ENCODE data around the gene ZNF70.
A peak's percentile ranks its signal among the peaks of the same experiment; 100 is the strongest.

Gene ZNF70

DNA sequence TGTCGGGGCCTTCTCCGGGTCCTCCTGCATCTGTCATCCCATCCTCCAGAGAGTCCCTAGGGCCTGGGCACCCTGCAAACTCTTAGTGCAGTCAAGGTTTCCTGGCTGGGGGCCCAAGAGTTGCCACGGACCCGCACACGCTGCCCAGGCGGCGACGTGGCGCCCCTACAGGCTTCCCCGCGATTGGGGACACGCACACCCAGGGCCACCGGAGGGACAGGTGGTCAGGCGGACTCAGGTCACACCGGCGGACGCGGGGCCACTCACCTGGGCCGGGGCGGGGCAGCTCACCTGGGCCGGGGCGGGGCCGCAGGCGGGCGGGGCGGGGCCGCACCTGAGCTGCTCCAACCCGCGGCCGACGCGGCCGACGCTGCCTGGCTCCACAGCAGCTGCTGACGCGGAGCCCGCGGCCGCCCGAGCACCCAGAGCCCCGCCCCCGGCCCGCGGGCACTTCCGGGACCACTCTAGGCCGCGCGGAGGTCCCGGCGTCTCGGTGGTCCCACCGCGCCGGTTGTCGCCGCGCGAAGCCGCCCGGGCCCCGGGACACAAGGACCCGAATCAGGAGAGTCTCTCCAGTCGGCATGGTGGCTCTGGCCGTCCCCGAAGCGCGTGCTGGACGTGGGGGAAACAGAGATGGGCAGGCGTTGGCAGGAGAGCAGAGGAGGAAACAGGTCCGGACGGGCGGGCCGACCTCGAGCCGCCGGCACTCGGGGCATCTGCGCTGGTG, at the start of gene ZNF70:
Gene ZNF70, minus strand, starts transcription at position 399 of the 727 bp plus-strand sequence. CDS start 5,972 bp downstream, outside the sequence.
- DNase-seq, result peak; percentile 45

DNA sequence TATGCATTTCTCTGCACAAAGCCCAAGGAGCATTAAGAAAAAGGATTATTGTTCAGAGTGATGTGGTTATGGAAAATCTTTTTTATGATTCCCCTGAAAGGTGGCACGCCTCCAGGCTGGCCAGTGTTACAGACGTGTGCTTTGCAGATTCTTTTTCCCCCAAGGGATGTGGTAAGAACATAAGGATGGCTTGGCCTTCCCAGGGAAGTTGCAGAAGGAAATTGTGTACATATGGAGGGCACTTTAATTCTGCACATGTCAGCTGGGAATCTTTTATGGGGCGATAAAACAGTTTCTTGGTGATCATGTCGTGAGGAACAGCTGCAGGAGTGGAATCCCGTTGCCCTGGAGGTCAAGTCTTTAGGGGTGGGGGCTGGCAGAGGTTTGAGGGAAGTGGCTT, 45.5 kb upstream of the ZNF70 start:
- DNase-seq, result no peak

DNA sequence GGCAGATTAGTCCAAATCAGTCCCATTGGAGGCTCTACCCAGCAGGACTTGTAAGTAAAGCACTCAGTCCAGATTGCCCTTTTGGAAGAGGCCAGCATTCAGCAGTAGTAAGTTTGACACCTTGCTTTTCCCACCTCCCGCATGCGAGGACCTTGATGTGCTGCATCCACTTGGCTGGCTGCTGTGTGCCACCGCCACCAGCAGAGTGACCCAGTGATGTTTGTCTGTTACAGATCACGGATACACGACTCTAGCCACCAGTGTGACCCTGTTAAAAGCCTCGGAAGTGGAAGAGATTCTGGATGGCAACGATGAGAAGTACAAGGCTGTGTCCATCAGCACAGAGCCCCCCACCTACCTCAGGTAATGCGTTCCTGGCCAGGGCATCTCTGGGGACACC, 42.4 kb upstream of the ZNF70 start:
- DNase-seq, result no peak

DNA sequence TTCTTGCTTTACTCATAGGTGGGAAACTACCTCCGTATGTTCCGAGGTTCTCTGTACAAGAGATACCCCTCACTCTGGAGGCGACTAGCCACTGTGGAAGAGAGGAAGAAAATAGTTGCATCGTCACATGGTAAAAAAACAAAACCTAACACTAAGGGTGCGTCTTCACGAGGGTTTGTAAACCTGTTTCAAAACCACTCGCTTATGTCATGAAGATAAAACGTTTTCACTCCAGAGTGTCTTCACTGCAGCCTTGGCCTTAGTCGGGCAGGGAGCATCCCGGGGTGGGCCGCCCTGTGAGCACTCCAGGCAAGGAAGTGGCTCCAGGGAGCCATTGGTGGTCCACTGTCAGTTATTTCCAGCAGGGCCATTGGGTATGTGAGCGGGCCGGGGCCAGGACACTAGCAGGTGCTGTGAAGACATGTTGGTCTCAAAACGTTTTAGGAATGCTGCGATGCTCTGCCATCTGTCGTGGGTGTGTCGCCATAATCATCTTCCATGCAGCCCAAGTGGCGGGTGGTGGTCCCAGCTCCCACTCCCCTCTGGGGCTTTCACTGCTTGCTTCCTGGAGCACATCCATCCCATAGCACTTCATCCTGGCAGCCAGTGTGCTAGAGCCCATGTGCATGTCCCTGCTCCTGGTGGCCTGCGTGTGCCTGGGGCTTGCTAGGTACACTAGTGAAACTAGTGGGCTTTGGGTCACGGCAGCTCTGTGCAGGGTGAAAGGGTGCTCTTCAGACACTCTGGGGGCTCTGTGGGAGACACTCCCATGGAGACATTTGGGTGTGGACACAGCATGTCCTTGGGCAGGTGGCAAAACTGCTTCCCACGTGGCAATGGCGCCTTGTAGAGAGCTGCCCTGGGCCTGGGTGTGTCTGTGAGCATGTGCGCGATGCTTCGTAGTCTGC, 41.1 kb upstream of the ZNF70 start:
- no peak for DNase-seq

DNA sequence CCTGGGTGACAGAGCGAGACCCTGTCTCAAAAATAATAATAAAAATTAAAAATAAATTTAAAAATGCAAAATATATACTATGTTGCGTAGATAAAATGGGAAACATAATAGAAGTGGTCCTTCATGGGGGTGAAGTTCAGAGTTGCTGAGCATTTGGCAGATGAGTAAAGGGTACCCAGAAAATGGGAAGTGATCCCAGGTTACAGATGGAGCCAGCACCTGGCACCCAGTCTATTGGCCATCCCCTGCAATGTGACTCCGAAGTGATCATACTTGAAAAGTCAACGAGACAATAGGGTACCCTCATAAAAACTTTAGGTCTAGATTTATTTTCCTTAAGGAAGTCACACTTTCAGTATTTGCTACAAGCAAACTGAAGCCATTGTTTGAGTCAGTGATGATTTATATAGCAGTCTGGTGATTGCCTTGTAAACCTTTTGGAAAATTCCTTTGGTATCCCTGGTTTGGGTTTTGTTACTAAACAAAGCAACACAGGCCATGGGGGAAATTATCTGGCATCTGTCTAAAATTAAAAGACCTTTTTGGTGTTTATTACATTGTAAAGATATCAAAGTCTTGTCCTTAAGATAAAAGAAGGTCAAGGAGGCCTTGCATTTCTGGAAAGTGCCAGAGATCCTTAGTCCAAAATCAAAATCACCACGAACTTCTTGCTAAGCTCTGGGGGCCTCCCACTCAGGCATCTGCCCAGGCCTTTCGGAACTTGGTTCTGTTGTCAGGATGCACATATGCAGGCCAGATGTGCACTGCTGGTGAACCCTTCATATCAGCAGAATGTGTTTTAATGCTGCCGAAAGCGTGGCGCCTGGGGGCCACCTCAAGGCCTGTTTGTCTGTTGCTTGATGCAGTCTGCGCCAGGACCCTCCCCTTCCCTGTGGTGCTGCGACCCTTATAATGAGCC, 40.2 kb upstream of the ZNF70 start:
- no peak for DNase-seq

DNA sequence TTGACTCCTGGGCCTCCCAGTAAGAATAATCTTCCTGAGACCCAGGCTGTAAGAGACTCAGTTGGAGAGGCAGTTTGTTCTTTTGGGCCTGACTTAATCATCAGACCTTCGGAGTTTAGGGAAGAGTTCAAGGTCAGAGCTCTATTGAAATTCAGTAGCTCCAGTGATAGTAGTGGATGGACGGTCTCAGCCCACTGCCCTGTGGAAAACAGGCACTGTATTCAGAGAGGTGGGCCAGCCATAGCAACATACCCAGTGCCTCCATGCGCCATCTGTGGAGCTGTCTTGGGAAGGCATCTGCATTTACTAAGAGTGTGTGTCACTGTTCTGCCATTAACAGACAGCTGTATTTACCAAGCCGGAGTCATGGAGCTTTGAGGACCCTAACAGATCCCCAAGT, 38.7 kb upstream of the ZNF70 start:
- DNase-seq, result no peak

DNA sequence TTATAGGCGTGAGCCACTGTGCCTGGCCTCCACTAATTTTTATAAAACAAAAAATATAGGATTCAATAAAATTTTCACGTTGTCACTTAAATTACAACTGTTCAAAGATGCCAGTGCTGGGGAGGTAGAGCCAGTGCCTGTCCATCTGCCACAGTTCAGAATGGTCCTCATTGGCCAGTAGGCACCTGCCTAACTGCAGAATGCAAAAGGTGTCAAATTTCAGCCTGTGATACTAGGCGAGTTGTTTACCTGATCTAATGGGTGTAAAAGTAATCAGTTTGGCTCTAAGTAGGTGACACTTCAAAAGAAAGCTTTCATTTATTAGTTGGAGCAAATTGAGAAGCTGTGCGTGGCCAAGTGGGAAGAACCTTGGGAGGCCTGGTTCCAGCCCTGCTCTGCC, 38.2 kb upstream of the ZNF70 start:
- DNase-seq, result no peak

DNA sequence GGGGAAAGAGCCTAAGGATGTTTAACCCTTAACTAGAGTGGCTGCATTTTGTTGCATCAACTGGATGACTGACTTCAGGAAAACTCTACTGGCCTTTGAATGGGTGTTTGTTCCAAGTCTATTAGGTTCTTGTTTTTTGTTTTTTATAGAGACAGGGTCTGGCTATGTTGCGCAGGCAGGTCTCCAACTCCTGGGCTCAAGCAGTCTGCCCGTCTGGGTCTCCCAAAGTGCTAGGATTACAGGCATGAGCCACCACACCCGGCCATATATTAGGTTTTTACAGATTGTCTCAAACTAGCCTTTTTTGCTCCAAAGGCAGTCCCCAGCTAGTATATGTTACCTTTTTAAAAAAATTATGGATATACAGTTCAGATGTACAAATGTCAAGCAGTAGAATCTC, 37.0 kb upstream of the ZNF70 start:
- DNase-seq, result no peak

DNA sequence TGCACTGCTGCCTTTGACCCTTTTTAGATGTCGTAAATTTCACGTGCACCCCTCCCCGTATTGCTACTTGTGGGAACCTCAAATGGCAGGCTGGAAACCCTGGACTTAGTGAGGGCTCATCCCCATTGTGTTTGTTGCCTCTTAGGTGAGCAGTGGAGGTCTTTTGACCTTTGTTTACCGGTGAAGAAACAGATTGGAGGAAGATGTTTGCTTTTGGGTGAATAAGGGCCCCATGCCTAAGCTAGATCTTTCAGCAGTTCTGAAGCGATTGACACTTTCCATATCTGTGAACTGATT, 36.6 kb upstream of the ZNF70 start:
- DNase-seq, result no peak

DNA sequence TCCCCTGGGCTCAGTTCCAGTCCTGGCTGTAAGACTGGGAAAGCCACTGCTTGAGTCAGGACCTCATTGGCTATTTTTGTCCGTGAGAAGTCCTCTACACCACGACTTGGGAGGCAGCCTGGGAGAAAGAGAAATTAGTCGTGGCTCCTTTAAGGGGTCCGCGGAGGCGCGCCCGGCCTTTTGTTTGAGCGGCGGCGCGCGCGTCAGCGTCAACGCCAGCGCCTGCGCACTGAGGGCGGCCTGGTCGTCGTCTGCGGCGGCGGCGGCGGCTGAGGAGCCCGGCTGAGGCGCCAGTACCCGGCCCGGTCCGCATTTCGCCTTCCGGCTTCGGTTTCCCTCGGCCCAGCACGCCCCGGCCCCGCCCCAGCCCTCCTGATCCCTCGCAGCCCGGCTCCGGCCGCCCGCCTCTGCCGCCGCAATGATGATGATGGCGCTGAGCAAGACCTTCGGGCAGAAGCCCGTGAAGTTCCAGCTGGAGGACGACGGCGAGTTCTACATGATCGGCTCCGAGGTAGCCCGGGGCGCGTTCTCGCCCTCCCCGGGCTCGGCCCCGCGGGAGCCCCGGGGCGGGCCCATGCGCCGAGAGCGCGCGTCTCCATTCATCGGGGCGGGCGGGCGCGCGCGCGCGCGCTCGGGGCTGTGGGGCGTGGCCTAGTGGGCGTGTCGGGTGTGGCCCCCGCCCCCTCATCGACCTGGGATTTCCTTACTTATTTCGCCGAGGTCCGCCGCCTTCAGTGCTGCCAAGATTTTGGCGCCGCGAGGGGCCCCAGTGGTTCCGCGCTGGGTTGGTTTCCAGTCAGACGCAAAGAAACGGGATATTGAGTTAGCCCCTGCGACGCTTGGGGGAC, 36.1 kb upstream of the ZNF70 start, which contains the start of gene SMARCB1:
Gene SMARCB1, plus strand, starts transcription at position 215 of the 848 bp plus-strand sequence. Its CDS starts 204 bp downstream, at position 419.
- DNase-seq, result peak; percentile 65

DNA sequence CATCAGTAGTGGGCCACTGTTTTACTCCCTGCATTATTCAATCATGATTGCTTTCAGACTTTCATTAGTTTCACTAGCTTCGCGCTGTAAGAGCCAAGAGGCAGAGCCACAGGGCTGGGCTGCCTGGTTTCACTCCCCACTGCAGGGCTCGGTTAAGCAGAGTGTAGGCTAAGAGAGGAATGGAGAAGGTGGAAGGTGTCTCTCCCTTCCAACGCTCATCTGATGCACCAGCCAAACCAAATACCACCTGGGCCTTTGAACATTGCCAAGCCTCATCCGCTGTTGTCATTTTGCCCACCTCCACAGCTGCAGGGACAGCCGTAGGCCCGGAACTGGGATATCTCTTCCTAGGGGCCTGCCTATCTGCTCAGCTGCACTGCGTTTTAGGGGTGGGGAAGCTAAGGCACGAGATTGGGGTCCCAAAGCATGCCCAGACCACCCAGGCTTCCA, 35.4 kb upstream of the ZNF70 start:
- no peak for DNase-seq

DNA sequence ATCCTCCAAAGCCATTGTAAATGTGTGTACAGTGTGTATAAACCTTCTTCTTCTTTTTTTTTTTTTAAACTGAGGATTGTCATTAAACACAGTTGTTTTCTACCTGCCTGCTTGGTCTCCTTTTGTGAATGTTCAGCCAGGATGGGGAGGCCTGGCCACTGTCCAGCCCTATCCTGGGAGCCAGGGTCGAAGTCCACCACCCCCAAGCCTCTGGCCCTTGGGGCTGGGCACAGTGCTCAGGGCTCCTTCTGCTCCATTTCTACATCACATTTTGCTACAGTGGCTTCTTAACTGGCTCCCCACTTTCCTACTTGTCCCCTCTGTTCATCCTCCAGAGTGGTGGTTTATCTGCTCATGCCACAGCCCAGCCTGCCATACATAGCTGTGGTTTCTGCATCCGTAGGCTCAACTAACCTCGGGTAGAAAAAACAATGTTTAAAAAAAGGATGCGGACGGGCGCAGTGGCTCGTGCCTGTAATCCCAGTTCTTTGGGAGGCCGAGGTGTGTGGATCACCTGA, 33.4 kb upstream of the ZNF70 start:
- no peak for DNase-seq

DNA sequence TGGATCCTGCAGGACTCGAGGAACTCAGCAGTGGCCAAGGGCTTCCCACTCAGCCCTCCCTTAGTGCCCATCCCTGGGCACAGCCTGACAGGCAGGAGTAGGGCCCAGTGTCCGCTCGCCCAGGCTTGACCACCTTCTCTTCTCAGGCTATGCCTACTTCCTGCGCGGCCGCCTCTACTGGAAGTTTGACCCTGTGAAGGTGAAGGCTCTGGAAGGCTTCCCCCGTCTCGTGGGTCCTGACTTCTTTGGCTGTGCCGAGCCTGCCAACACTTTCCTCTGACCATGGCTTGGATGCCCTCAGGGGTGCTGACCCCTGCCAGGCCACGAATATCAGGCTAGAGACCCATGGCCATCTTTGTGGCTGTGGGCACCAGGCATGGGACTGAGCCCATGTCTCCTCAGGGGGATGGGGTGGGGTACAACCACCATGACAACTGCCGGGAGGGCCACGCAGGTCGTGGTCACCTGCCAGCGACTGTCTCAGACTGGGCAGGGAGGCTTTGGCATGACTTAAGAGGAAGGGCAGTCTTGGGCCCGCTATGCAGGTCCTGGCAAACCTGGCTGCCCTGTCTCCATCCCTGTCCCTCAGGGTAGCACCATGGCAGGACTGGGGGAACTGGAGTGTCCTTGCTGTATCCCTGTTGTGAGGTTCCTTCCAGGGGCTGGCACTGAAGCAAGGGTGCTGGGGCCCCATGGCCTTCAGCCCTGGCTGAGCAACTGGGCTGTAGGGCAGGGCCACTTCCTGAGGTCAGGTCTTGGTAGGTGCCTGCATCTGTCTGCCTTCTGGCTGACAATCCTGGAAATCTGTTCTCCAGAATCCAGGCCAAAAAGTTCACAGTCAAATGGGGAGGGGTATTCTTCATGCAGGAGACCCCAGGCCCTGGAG, 32.6 kb upstream of the ZNF70 start:
- DNase-seq, result no peak

DNA sequence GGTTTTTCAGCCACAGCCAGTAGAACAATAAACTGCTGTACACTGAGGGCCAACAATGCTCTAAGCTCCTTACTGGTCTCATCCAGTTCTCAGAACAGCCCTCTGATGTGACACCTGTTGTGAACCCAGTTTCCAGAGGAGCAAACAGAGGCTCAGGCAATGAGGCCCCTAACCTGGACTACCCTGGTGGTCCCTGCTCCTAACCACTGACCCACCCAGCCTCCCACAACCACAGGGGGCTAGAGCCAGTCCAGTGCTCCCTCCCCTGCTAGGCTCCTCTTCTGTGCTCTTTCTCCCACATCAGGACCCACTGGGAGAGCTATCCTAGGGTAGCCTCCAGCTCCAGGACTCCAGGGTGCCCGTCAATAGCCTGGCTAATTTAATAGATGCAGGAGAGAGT, 31.8 kb upstream of the ZNF70 start:
- DNase-seq, result no peak

DNA sequence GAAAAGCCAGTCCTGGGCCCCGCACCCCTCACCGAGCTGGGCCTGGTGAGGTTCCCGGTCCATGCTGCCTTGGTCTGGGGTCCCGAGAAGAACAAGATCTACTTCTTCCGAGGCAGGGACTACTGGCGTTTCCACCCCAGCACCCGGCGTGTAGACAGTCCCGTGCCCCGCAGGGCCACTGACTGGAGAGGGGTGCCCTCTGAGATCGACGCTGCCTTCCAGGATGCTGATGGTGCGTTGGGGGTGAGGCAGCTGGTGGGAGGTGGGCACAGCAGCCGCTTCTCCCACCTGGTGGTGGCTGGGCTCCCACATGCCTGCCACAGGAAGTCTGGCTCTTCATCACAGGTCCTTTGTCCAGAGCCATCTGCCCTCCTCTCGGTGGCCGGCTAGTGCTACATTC, 31.3 kb upstream of the ZNF70 start:
- DNase-seq, result no peak

DNA sequence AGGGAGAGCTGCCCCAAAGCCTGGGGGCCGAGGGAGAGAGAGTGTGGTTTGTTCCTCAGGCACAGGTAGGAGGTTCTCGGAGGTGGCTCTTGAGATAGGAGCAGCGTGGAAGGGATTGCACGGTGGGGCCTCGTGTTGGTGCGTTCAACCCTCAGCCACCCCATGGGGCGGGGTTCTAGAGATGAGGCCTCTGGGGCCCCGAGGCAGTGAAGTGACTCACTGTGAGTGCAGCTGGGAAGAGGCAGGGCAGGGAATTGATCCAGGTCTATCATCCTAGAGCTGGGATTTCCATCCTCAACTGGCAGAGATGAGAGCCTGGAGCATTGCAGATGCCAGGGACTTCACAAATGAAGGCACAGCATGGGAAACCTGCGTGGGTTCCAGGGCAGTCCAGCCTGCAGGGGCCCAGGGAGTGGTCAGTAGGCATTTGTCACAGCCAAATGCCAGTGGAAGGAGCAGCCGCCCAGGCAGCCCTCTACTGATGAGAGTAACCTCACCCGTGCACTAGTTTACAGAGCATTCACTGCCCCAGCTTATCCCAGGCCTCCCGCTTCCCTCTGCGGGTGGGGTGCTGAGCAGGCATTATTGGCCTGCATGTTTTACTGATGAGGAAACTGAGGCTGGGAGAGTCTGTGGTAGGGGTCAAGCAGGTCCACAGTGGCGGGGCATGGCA, 30.7 kb upstream of the ZNF70 start:
- peak; percentile 73 for DNase-seq

DNA sequence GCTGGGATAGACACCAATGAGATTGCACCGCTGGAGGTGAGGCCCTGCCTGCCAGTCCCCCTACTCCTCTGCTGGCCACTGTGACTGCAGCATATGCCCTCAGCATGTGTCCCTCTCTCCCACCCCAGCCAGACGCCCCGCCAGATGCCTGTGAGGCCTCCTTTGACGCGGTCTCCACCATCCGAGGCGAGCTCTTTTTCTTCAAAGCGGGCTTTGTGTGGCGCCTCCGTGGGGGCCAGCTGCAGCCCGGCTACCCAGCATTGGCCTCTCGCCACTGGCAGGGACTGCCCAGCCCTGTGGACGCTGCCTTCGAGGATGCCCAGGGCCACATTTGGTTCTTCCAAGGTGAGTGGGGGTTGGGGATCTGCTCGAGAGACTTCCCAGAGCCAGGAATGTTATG, 30.2 kb upstream of the ZNF70 start:
- DNase-seq, result no peak

DNA sequence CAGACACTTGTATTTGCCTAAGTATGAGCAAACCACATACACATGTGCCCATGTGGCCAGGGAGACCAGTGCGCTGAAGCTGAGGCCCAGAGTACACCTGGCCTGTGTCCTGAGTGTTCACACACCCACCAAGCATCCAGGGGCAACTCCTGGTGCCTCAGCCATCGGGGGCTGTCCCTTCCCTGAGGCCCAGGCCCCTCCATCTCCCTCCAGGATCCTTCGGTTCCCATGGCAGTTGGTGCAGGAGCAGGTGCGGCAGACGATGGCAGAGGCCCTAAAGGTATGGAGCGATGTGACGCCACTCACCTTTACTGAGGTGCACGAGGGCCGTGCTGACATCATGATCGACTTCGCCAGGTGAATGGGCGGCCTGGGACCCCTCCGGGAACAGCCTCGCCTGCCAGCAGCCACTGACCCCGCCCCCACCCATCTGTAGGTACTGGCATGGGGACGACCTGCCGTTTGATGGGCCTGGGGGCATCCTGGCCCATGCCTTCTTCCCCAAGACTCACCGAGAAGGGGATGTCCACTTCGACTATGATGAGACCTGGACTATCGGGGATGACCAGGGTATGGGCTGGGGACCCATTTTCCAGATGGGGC, 29.3 kb upstream of the ZNF70 start:
- no peak for DNase-seq

DNA sequence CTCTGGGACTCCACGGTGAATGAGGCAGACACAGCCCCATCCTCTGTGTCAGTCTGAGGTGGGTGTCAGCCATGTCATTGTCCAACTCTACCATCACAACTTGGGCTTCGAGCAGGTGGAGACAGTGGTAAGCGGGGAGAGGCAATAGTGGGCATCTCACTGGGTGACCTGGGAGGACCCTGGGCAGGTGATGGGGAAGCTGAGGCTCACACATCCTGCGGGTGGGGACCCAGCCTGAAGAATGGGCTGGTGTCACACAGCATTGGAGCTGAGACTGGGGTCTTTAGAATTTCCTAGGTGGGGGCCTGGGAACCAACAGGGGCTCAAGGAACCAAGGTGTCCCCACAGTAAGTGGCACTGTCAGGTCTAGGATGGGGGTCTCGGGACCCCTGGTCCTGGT, 28.8 kb upstream of the ZNF70 start:
- DNase-seq, result no peak

DNA sequence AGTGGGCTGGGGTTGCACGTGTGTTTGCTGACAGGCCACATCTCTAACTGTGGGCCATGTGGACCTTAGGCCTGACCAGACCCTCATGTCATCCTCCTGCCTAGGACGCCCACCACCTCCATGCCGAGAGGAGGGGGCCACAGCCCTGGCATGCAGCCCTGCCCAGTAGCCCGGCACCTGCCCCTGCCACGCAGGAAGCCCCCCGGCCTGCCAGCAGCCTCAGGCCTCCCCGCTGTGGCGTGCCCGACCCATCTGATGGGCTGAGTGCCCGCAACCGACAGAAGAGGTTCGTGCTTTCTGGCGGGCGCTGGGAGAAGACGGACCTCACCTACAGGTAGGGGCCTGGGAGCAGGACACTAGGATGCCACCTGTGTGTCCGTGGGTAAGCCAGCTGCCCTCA, 28.2 kb upstream of the ZNF70 start:
- DNase-seq, result no peak
